Measurements from ENCODE around the gene C1orf74.

GRCh38 chr1:209755256-209755655 lies 29.1 kb downstream of the C1orf74 start:
- TF ChIP-seq CTCF (IDR thresholded peaks at IDR 0.05) (no peak), POLR2A (IDR thresholded peaks at IDR 0.05) (no peak)

Measured in thyroid gland (tissue), 4 donors.